ENCODE data around the gene KIAA0513. TPM values are rescaled to one million over a fixed set of nuclear protein-coding genes. Genes with fewer than 3 reads are reported as not detected.
A peak's percentile ranks its signal among the peaks of the same experiment; 100 is the strongest.

Gene KIAA0513
- total RNA-seq, 1 donor from 2014 or later = 16.1 TPM

GRCh38 chr16:85004587-85005205, 22.9 kb upstream of the KIAA0513 start:
- no peak for DNase-seq (ENCODE audit: low spot score)

GRCh38 chr16:85005285-85006069, 22.1 kb upstream of the KIAA0513 start:
- DNase-seq (ENCODE audit: low spot score) = no peak

GRCh38 chr16:85006639-85007038, 21.0 kb upstream of the KIAA0513 start:
- DNase-seq (ENCODE audit: low spot score) = no peak

GRCh38 chr16:85007496-85008214, 19.9 kb upstream of the KIAA0513 start:
- no peak for DNase-seq (ENCODE audit: low spot score)

GRCh38 chr16:85008271-85008670, 19.3 kb upstream of the KIAA0513 start:
- no peak for DNase-seq (ENCODE audit: low spot score)

GRCh38 chr16:85010446-85010930, 17.1 kb upstream of the KIAA0513 start:
- no peak for DNase-seq (ENCODE audit: low spot score)

- peak; percentile 91 for DNase-seq (ENCODE audit: low spot score)
Measured at GRCh38 chr16:85010931-85011845, 16.4 kb upstream of the KIAA0513 start, which contains the start of gene ZDHHC7. Gene ZDHHC7 (minus strand): TSS chr16:85011535. CDS start chr16:84990618, 20,917 bp downstream.

GRCh38 chr16:85011846-85012284, 15.7 kb upstream of the KIAA0513 start:
- DNase-seq (ENCODE audit: low spot score) = no peak

GRCh38 chr16:85014311-85014710, 13.3 kb upstream of the KIAA0513 start:
- DNase-seq (ENCODE audit: low spot score) = no peak

- no peak for DNase-seq (ENCODE audit: low spot score)
Measured at GRCh38 chr16:85015481-85016187, 12.0 kb upstream of the KIAA0513 start.

- DNase-seq (ENCODE audit: low spot score) = no peak
Measured at GRCh38 chr16:85017151-85017550, 10.4 kb upstream of the KIAA0513 start.

GRCh38 chr16:85017633-85018032, 10.0 kb upstream of the KIAA0513 start:
- no peak for DNase-seq (ENCODE audit: low spot score)

- DNase-seq (ENCODE audit: low spot score) = no peak
Measured at GRCh38 chr16:85018529-85019236, 8.9 kb upstream of the KIAA0513 start.

- no peak for DNase-seq (ENCODE audit: low spot score)
Measured at GRCh38 chr16:85019659-85020245, 7.8 kb upstream of the KIAA0513 start.

GRCh38 chr16:85025781-85026653, 1.6 kb upstream of the KIAA0513 start:
- no peak for DNase-seq (ENCODE audit: low spot score)

- DNase-seq (ENCODE audit: low spot score) = no peak
Measured at GRCh38 chr16:85026703-85027102, 892 bp upstream of the KIAA0513 start.

GRCh38 chr16:85027958-85028684, 526 bp downstream of the KIAA0513 start:
- DNase-seq (ENCODE audit: low spot score) = no peak

All from ureter (tissue), 1 donor.